Measurements from ENCODE around the gene HHAT. TPM values are rescaled to one million over a fixed set of nuclear protein-coding genes. Genes with fewer than 3 reads are reported as not detected.

HHAT gene
- total RNA-seq, 1 donor from 2014 or later, result 1.9 TPM

DNA sequence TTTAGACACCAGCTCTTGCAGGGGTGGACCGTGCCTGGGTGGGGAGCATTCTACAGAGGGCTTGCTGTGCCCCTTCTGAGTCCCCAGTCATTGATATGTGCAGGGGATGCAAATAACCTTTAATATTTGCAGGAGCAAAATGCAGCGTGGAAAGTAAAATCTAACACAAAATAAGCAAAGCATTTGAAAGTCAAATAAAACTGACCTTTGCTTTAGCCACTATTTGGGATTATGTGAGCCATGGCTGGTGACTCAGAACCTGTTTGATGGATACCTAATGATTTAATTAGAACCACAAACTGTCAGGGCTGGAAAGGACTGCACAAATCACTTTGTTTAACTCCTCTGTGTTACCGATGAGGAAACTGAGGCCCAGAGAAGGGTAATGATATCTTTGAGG lies 377.5 kb downstream of the HHAT start:
- ATAC-seq (no peak), DNase-seq (no peak)
- intact Hi-C loops (cut with micrococcal nuclease), result no loop called here

DNA sequence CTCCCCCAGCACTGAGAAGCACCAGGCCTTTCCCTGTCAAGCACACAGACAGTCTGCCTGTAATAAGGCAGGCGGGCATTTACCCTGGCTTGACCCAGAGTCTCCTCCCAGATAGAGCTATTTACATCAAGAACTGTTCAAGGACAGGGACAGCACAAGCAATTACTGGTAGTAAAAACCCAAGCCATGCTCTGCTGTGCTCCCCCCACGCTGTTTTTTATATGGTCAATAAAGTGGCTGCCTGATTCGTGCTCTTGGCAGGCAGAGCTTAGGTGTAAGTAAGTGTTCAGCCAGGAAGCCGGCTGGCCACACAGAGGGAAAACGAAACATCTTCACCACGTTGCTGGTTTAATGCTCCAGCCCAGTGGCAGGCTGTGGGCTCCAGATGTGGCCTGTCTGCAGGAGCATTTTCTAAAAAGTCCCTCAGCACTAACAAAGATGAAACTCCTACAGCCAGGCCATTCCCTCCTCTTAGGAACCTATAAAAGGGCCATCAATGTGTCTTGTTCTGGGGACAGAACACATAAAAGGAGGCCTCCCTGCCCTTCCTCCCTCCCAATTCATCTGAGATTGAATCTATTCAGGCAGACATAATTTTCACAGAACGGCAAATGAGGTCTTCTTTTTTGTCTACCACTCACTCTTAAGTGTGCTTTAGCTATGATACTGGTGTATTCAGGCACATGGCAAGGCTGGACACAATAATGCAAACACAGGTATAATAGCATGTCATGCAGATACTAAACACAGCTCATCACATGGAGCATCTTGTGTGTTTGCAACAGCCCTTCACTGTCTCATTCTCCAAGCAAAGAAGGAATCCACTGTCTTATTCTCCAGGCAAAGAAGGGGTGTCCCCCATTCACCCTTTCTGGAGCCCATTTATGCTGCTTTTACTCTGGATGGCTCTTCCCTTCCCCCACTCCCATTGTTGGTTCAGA lies 378.9 kb downstream of the HHAT start:
- DNase-seq (no peak), ATAC-seq (no peak)
- intact Hi-C loops (cut with micrococcal nuclease), result no loop called here

DNA sequence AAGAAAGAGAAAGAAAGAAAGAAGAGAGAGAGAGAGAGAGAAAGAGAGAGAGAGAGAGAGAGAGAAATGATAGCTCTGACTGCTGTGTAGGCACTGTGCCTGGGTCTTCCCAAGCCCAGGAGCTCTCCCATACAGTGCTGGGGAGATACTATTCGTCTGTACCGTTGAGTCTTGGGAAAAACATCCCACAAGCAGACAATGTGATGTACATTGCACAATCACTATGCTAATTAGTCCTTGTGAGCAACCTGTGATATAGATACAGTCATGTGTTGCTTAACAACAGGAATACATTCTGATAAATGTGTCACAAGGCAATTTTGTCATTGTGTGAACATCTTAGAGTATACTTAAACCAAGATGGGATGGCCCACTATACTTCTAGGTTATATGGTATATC lies 381.0 kb downstream of the HHAT start:
- intact Hi-C loops (cut with micrococcal nuclease), result no loop called here
- ATAC-seq, result no peak
- no peak for DNase-seq

DNA sequence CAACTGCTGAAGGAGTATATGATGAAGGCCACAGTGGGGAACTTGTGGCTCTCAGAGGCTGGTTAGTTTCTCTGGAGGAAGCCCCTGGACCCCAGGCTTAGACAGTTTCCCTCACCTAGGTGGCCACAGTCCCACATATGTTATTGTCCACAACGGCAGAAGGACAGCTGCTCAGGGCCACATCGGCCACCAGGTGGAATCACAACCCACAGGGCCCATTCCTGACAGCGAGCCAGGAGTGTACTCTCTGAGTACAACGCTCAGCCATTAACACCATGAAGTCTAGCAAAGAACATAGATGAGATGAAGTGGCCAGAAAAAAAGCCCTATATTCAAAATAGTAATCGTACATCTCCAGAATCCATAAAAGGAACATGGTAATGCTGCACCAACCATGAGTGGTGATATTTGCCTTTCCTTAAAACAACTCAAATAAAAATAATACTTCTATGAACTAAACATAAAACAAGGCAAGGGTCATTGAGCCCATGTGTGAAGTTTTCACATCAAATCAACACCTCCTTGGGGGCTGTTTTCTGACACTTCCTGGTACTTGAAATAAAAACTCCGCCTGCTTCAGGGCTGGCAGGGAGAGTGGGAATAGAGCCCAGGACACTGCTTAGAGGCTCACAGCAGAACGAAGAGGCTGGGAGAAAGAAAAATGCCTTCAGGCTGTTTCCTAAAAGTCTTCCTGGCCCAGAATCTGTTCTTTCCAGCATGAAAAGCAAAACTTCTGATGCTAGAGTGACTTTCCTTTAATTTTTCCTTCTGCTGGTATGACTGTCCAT lies 383.3 kb downstream of the HHAT start:
- ATAC-seq (peak; percentile 61), DNase-seq (peak; percentile 37)
- intact Hi-C loops (cut with micrococcal nuclease), result loop anchor here (1.0 kb wide), 1 partner anchor 27 kb away; no protein-coding TSS in a partner anchor

DNA sequence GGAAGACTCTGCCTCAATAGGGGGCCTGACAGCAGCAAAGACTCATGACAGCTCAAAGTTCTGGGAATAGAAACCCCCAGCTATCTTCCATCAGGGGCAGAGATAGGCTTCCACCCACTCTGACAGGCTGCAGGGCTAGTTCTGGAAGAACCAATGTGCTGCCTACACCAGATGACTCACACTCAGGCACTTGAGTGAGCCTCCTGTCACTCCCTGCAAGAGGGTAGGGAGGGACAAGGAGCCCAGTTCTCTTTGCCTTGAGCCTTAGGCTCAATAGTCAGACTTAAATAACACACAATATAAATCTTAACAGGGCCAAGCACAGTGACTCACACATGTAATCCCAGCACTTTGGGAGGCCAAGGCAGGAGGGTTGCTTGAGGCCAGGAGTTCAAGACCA lies 386.4 kb downstream of the HHAT start:
- intact Hi-C loops (cut with micrococcal nuclease), result no loop called here
- no peak for ATAC-seq

DNA sequence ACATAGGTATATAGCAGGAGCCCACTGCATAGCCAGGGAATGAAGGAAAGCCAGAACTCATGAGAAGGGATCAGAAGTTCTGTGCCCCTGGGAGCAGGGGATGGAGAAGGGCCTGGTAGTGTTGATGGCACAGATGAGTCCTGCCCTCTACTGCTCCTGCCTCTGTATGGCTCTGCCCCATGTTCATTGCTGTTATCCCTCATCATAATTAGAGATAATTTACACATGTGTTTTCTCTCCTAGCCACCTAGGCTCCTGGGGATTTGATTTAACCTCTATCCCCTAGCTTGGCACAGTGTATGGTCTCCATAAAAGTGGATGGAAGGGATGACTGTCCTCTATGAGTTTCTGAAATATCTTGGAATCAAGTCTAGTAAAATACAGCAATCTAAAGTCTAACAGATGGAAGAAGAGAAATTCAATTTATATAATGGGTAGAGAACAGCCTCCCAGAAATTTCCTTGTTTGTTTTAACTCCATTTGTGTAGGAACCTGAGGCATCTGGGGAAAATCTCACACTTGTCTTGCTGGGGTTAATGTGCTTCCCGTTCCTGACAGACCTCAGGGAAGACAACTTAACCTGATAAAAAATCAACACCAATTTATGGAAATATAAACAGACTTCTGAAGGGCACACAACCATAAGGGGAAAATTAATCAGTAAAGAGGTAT lies 393.8 kb downstream of the HHAT start:
- intact Hi-C loops (cut with micrococcal nuclease), result no loop called here
- ATAC-seq, result no peak
- no peak for DNase-seq

More for the DNA sequence above, 386.4 kb downstream of the HHAT start:
- DNase-seq, result no peak

DNA sequence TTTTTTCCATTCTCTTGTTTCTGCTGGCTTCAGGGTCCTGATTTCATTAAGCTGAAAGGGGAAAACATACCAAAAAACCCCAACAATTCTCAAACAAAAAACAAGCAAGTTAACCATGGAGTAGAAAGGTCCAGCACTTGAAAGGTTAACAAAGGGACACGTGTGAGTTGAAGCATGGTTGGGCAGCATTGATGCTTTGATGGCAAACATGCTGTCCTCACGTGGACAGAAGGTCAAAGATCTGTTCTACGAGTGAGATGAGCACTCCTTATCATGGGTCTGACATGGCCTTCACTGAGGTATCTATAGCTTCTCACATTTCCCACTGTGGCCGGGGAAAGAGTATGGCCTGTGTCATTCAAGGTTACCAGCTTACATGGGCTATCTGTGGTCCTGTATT lies 394.9 kb downstream of the HHAT start:
- intact Hi-C loops (cut with micrococcal nuclease), result no loop called here
- no peak for ATAC-seq
- DNase-seq, result no peak

DNA sequence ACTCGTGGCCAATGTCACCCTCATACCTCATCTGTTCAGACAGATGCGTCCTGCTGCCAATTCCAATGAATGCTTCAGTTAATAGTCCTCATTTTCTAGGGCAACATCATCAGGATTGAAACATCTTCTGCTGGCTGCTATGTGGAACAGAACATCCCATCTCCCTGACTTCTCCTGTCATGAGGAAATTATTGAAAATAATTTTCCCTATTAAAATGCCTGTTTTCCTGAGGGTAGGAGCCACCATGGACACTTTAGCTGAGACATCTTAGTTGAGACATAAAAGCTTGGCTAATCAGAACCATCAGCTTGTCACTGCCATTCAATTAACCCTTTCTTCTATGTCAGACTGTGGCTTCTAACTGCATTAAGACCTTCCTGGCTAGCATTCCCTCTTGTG lies 396.1 kb downstream of the HHAT start:
- intact Hi-C loops (cut with micrococcal nuclease), result no loop called here

More for the DNA sequence above, 396.1 kb downstream of the HHAT start:
- no peak for ATAC-seq
- no peak for DNase-seq

Other genes with a start within 250 kb of the HHAT start
- 4.1 TPM for gene SERTAD4, start 96.1 kb upstream of the HHAT start, total RNA-seq